ENCODE results near the gene SLC16A13.
"Not testable (repeated sequence)": the region's sequence is repeated elsewhere in the genome, so short reads cannot be mapped to it uniquely, and the experiment has no call there.

The SLC16A13 gene

DNA sequence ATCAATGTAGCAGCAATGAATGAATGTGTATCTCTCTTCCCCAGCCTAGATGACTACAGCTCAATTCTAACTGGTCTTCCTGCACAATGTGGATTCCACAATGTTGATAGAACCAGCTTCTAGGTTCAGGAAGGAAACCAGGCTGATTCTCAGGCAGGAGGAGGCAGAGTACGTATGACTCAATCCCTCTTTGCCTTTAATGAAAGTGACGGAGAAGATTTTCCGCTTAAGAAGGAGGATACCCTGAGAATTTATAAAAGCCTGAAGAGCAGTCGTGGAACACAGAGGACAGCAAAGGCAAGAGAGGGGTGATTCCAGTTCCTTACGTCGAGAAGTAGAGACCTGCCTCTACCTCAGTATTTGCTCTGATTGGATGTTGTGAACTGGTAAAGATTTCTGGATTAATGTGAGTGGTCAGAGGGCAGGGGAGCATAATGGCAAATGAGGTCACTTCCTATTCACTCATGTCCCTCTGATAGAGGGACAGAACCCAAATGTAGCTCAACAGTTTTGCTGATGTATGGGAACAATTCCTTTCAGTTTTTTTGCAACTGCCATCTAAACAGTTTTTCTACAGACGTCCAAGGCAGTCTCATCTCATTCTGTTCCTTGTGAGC lies 23.1 kb downstream of the SLC16A13 start:
- DNase-seq (ENCODE audit: low read depth, low spot score): peak; percentile 40
- H3K27ac ChIP-seq: peak overlapping the region; percentile 10

DNA sequence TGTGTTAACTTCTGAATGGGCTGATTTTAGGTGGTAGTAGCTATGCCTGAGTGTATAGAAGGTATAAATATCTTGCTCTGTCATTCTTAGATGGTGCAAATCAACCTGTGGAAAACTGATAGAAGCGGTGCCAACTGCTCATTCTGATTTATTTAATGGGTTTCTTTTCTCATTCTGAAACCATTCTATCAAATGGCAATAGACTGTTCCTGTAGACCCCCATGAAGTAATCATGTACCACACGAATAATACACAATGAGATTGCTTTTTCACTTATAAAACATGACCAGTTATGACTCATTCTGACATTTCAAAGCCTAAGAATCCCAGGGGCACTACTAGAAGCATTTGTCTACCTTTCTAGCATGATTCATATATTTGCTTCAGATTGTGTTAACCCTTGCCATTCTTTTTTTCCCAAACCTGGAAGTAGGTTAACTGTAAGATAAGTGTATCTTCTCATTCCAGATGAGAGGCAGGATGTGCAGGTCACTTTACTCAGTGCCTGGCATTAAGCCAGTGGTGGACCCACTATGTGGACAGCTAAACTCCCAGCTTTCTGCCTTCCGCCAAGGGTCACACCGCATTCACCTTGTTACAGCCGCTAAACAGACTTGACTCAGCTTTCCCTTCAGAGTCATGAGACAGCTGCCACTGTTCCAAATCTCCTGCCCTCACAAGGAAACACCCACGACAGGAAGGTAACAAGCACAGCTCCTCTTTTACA lies 24.5 kb downstream of the SLC16A13 start:
- H3K27ac ChIP-seq: peak overlapping the region; percentile 73
- DNase-seq (ENCODE audit: low read depth, low spot score): peak; percentile 92

DNA sequence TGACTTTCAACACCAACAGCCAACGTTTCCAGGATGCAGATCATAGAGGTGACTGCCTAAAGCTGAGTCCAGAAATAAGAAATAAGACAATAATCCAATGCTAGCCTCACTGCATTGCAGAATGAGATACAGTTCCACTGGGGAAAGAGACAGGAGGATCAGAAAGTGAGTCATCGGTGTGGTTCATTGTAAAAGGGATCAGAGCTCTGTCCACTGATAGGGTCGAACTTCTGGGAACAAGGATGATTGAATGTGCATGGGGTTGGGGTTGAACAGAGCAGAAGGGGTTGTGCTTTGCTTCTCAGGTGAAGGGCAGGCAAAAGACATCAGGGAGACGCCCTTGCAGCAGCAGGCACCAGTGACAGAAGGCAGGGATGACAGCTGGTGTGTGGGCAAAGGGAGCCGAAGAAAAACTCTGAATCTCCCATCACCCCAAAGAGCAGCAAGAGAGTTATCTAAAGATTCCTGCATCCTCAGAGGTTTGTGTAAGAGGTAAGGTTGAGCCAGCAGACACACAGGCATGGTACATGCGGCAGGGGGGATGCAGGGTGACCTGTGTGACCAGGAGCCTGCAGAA lies 27.8 kb downstream of the SLC16A13 start:
- DNase-seq (ENCODE audit: low read depth, low spot score): no peak
- no peak overlapping the region for H3K27ac ChIP-seq

DNA sequence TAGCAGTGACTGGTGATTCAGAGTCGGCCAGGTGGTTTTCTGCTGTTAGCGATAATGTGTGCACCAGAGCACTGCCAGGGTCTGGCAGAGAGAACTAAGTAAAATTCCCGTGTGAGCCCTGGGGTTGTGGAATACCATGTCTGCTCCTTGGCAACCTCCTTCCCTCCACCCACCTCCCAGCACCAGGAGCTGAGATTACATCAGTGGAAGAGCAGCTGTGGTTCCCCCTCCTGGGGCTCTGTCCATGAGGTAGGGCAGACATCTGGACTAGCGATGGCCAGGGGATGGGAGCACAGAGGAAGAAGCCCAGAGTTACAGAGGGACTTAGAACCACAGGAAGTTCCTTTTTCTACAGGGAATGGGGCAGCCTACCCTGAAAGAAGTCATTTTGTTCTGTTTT lies 28.4 kb downstream of the SLC16A13 start:
- no peak overlapping the region for H3K27ac ChIP-seq
- DNase-seq (ENCODE audit: low read depth, low spot score): no peak

DNA sequence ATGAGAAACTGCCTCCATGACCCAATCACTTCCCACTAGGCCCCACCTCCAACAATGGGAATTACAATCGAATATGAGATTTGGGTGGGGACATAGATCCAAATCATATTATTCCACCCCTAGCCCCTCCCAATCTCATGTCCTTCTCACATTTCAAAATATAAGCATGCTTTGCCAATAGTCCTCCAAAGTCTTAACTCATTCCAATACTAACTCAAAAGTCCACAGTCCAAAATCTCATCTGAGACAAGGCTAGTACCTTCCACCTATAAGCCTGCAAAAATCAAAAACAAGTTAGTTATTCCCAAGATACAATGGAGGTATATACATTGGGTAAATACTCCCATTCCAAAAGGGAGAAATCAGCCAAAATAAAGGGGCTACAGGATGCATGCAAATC lies 31.4 kb downstream of the SLC16A13 start:
- H3K27ac ChIP-seq: no peak overlapping the region
- no peak for DNase-seq (ENCODE audit: low read depth, low spot score)

DNA sequence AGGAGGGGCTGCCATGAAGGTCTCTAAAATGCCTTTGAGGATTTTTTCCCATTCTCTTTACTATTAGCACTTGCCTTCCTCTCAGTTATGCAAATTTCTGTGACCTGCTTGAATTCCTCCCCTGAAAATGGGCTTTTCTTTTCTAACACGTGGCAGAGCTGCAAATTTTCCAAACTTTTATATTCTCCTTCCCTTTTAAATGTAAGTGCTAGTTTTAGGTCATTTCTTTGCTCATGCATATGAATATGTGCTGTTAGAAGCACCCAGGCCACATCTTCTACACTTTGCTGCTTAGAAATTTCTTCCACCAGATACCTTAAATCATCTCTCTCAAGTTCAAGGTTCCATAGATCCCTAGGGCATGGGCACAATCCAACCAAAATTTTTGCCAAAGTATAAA lies 32.5 kb downstream of the SLC16A13 start:
- no peak overlapping the region for H3K27ac ChIP-seq
- no peak for DNase-seq (ENCODE audit: low read depth, low spot score)

DNA sequence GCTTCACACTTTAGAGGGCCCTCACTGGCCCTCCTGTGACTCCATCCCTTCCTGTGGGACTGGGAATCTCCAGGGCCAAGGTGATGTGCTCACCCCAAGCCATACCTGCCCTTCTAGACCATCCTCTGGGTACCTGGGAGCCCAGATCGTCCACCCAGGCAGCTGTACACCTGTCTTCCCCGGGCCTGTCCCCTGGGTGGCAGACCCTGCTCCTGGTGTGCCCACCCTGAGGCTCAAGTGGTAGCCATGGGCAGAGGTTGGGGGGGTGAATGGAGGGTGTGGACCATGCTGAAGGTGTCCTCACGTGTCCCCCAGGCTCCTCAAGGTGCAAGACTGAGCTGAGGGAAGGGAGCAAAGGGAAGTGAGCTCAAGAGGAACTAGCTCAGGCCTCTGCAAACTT lies 34.9 kb downstream of the SLC16A13 start:
- DNase-seq (ENCODE audit: low read depth, low spot score): no peak
- no peak overlapping the region for H3K27ac ChIP-seq

DNA sequence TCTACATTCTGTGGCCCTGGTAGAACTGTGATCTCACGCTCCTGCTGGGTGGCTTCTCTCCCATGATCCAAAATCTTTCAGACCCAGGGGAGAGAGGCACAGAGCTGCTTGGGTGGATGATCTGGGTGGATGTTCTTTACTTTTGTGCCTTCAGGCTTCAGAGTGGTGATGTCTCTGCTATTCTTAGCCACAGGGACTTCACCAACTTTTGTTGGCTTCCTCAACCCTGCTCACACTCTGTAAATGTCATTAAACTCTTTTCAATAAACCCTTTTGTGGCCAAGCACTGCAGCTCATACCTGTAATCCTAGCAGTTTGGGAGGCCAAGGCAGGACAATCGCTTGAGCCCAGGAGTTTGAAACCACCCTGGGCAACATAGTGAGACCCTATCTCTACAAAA lies 36.6 kb downstream of the SLC16A13 start:
- H3K27ac ChIP-seq: no peak overlapping the region
- no peak for DNase-seq (ENCODE audit: low read depth, low spot score)

DNA sequence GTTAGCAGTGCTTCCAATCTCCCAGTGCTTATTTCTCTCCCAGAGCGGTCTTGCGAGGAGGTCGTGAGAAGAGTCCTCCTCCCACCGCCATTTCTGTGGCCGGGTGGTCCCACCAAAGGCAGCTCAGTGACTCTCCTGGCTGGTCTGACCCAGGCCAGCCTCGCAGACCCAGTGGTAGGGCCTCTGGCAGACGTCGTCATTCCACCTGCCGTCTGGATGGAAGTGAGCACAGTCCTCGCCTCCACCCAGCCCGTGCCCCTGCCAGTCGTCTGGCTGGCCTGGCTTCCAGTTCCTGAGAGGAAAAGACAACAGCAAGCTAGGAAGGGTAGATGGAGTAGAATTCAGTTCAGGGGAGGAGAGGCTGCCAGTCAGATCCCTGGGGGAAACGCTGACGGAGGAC lies 39.1 kb downstream of the SLC16A13 start:
- no peak overlapping the region for H3K27ac ChIP-seq
- no peak for DNase-seq (ENCODE audit: low read depth, low spot score)

DNA sequence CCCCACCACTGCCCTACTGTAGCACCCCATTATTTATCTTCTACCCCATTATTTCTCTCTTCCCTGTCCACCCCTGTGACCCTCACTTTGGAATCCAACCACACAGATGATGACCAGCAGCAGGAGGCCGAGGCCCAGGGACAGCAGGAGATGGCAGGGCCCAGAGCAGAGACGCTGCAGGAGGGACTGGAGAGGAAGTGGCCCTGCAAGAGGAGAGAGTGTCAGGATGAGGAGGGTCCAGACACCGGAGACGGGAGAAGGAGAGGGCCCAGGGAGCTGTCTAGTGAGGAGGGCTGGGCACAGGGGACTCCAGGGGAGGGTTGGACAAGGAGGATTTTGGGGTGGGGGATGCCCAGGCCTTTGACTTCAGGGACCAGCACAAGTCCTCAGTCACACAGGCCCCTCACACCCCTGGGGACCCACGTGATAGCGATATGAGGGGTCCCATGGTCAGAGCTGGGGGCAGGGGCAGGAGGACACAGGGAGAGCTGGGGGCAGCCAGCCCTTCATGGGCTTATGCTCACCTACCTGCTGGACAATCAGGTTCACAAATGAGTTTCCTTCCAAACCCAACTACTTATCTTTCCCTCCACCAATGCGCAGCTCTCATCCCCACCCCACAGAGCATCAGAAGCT lies 42.2 kb downstream of the SLC16A13 start:
- no peak overlapping the region for H3K27ac ChIP-seq
- no peak for DNase-seq (ENCODE audit: low read depth, low spot score)

DNA sequence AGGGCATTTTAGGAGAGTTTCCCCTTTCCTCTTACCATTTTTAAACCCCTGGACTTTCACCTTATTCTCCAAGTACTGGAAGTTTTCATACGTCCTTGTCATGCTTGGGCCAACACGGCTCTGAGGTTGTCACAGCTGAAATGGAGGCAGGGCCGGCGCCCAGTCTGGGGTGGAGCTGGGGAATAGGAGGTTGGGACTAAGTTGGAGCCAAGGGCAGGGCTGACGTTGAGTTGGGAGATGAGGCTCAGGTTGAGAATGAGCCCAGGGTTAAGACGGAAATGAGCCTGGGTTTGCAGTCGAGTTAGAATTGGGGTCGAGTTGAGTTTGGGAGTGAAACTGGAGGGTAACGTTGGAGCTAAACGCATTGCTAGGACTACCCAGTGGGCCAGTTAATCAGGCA lies 42.9 kb downstream of the SLC16A13 start:
- no peak for DNase-seq (ENCODE audit: low read depth, low spot score)
- no peak overlapping the region for H3K27ac ChIP-seq

DNA sequence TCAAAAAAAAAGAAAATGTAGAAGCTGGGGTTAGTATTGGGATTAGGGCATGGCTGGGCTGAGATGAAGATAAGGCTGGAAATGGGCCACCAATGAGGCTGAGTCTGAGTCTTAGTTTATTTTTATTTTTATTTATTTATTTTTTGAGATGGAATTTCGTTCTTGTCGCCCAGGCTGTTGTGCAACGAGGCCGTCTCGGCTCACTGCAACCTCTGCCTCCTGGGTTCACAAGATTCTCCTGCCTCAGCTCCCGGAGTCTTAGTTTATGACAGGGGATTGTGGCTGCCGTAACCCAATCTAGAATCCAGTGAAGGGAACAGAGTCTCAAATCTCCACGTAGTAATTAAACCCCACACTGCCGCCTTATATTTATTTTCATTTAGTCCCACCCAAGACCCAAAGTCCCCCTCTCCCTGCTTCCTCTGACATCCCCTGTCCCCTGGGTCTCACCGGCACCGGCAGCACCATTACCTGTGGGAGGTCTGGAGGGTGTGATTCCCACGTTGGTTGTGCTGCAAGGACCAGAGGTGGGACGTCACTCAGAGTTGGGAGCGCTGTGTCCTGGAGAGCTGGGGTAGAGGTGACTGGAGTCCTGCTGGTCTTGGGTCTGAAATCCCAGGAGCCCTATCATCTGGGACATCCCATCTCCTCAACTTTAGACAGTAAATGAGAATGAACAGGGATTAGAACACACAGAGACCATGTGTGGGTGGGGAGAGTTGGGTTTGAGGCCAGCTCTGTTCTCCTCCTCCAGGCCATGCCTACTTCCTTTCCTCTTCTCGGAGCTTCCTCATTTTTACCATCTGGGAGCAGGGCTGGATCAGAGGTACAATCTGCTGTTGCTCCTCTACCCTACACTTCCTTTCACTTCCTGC lies 44.0 kb downstream of the SLC16A13 start, which contains the start of gene CLEC10A:
CLEC10A (minus strand) TSS at position 671 of the 875 bp plus-strand sequence. CDS start 1,439 bp downstream, outside the sequence.
- no peak within 1 kb of the TSS for H3K27ac ChIP-seq
- DNase-seq (ENCODE audit: low read depth, low spot score): no peak

DNA sequence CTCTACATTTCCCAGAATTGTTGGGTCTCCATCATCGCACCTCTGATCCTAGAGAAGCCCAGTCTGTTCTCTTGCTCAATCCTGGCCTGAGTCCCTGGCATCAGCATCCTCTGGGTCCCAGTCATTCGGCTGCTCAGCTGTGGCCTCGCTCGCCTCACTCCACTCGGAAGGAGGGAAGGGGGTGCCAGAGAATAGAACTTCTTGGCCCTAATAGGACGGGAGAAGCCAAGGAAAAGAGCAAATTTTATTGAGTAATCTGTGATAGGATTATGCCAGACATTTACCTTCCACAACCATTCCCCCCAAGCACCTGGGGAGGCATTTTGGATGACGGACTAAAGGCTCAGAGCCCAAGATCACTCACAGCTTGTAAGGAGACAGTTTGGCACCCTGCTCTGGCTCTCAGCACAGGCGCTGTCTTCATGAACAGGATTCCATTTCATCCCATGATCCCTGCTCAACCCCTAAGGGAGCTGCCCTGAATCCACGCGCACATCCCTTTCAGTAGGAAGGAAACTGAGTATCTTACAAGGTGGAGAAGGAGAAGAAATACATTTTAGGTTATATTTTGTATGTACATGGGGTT lies 44.7 kb downstream of the SLC16A13 start:
- DNase-seq (ENCODE audit: low read depth, low spot score): no peak
- no peak overlapping the region for H3K27ac ChIP-seq

DNA sequence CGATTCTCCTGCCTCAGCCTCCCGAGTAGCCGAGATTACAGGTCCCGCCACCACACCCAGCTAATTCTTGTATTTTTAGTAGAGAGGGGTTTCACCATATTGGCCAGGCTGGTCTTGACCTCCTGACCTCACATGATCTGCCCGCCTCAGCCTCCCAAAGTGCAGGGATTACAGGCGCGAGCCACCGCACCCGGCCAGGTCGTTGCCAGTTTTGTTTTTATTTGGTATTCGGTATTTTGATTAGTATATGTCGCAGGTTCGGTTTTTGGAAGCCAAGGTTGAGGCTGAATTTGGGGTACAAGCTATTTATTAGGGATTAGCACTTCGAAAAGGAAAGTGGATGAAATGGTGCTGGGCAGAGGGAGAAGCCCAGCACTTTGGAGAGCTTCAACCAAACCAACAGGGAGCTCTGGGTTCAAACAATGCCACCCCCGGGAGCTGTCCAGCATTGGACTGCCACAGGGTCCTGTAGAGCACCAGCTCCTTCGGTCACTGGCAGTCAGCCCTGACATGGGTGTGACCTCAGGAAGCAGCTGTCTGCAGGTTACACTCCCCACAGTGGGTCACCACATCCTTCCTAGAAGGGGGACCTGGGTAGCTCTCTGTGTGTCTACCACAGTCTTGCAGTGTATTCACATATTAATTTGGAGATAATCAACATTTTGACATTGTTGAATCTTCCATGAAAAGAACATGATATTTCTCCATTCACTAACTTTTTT lies 45.7 kb downstream of the SLC16A13 start:
- DNase-seq (ENCODE audit: low read depth, low spot score): no peak
- no peak overlapping the region for H3K27ac ChIP-seq

DNA sequence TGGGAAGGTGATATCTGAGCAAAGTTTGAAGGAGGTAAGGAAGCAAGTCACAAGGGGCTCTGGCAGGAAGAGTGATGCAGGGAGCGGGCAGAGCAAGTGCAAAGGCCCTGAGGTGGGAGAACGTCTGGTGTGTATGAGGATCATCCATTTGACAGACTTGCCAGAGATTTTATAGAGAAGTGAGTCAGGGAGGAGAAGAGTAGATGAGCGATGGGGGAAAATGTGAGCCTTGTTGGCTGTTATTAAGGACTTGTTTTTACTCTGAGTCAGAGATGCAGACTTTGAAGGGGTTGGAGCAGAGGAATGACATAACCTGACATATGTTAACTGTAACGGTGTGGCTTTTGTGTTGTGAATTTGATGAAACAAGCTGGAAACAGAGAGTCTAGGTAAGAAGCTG lies 47.8 kb downstream of the SLC16A13 start:
- H3K27ac ChIP-seq: no peak overlapping the region
- DNase-seq (ENCODE audit: low read depth, low spot score): peak; percentile 45

DNA sequence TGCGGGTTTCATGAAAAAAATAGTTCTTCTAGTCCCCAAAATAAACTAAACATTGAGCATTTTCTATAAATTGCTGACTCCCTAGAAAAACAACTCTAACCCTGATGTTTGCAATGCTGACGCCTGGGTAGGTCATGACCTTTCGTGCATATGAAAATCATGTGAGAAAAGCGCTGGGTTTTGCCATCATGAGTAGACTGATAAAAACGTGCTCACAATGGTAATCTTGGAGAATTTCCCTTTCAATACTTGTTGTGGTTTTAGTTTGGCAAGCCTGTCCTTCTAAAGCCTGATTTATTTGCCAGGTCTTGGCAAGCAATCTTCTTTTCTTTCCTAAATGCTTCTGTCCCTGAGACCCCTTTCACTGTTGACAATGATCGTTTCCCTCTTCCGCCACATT lies 48.3 kb downstream of the SLC16A13 start:
- DNase-seq (ENCODE audit: low read depth, low spot score): no peak
- H3K27ac ChIP-seq: no peak overlapping the region

DNA sequence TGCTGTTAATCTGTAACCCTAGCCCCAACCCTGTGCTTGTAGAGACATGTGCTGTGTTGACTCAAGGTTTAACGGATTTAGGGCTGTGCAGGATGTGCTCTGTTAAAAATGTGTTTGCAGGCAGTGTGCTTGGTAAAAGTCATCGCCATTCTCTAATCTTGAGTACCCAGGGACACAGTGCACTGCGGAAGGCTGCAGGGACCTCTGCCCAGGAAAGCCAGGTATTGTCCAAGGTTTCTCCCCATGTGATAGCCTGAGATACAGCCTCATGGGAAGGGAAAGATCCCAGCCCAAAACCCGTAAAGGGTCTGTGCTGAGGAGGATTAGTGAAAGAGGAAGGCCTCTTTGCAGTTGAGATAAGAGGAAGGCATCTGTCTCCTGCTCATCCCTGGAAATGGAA lies 52.6 kb downstream of the SLC16A13 start:
- H3K27ac ChIP-seq: peak overlapping the region; percentile 11
- peak; percentile 24 for DNase-seq (ENCODE audit: low read depth, low spot score)

DNA sequence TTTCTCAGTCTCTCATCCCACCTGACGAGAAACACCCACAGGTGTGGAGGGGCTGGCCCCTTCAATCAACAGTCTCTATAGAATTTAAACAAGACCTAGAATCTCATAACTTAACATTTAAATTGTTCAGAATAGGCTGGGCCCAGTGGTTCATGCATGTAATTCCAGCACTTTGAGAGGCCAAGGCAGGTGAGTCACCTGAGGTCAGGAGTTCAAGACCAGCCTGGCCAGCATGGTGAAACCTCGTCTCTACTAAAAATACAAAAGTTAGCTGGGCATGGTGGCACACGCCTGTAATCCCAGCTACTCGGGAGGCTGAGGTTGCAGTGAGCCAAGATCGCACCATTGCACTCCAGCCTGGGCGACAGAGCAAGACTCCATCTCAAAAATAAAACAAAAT lies 53.8 kb downstream of the SLC16A13 start:
- not testable (repeated sequence) for H3K27ac ChIP-seq; DNase-seq (ENCODE audit: low read depth, low spot score)

All from epithelial cell of prostate (primary cell).